Tibial nerve (tissue), 4 donors: ENCODE measurements around the gene MAOA. TPM values are rescaled to one million over a fixed set of nuclear protein-coding genes. Genes with fewer than 3 reads are reported as not detected.
"Not testable (repeated sequence)": the region's sequence is repeated elsewhere in the genome, so short reads cannot be mapped to it uniquely, and the experiment has no call there.

Source experiments
- DNase-seq, 2 donors: peaks; one replicate each; pipeline ENCODE4 v3.0.0-alpha.2; 2019; ENCODE audit warnings: low spot score in 2 of 2
- H3K27ac ChIP-seq, 4 donors: fragments of 200-600 bp; sonication (generic) in 3 of 4; one replicate each; pipeline ENCODE4 v1.5.1; 2017 to 2019; ENCODE audit warnings: mild to moderate bottlenecking in 1 of 4
- H3K27me3 ChIP-seq, 2 donors: fragments of 200-600 bp; sonication (generic) in 1 of 2; one replicate each; pipeline versions ENCODE4 v1.5.1 to v1.6.0; 2017 to 2019
- H3K36me3 ChIP-seq, 3 donors: fragments of 200-600 bp; sonication (generic); one replicate each; pipeline ENCODE4 v1.5.1; 2018 to 2019
- H3K4me1 ChIP-seq, 4 donors: fragments of 200-600 bp; sonication (generic) in 3 of 4; one replicate each; pipeline ENCODE4 v1.5.1; 2017 to 2019
- H3K4me3 ChIP-seq, 4 donors: fragments of 200-600 bp; sonication (generic) in 3 of 4; one replicate each; pipeline ENCODE4 v1.5.1; 2017 to 2019; ENCODE audit warnings: mild to moderate bottlenecking in 1 of 4, moderate library complexity in 1 of 4
- H3K9me3 ChIP-seq, 4 donors: fragments of 200-600 bp; sonication (generic) in 3 of 4; one replicate each; pipeline ENCODE4 v1.5.1; 2017 to 2019
- CTCF ChIP-seq, 5 experiments: fragments of 200-600 bp in 3 of 5; fragments of 450-650 bp in 2 of 5; sonication (generic) in 3 of 5; IDR thresholded peaks; one replicate each; pipeline ENCODE4 v1.5.1; 2016 to 2019; ENCODE audit warnings: antibody characterized with exemption in 5 of 5, mild to moderate bottlenecking in 3 of 5, moderate library complexity in 2 of 5
- EP300 ChIP-seq, 2 donors: sonication (generic); formaldehyde crosslinking; IDR thresholded peaks; one replicate each; pipeline ENCODE4 v1.6.1; 2017; ENCODE audit warnings: antibody characterized with exemption in 2 of 2, mild to moderate bottlenecking in 1 of 2
- POLR2A ChIP-seq, 2 donors: fragments of 450-650 bp; IDR thresholded peaks; one replicate each; pipeline ENCODE4 v1.6.1; 2017; ENCODE audit warnings: antibody characterized with exemption in 2 of 2, mild to moderate bottlenecking in 2 of 2, moderate library complexity in 2 of 2
- WGBS, 2 donors: methylation state at CpG; one replicate each; pipeline ENCODE4 v1.1.5; 2018; 5-methylcytosine and 5-hydroxymethylcytosine counted together
- total RNA-seq, 4 donors: library from RNA; depleted of rRNA; stranded (reverse); fragments of >200 nt; gene quantifications; one replicate each; pipeline ENCODE4 v1.1.0, GENCODE V29; 2016

MAOA gene
- total RNA-seq, 4 donors from 2014 or later = 96.3 to 168 (median 120) TPM

GRCh38 chrX:43664708-43665107, 8.6 kb downstream of the MAOA start:
- WGBS, 2 donors = 75 to 91% methylated on average over 3 of the region's 3 CpGs
- DNase-seq = no peak
- H3K9me3 ChIP-seq = no peaks in the 10 kb centered on the region
- no peak overlapping the region for H3K4me3 ChIP-seq
- no peaks in the 10 kb centered on the region for H3K27me3 ChIP-seq
- H3K27ac ChIP-seq = no peak overlapping the region
- no peaks in the 10 kb centered on the region for H3K4me1 ChIP-seq
- no peaks in the 10 kb centered on the region for H3K36me3 ChIP-seq
- TF ChIP-seq CTCF (IDR thresholded peaks at IDR 0.05) (no peak), EP300 (IDR thresholded peaks at IDR 0.05) (no peak), POLR2A (IDR thresholded peaks at IDR 0.05) (no peak)

- H3K27ac ChIP-seq = no peak overlapping the region
- no peak overlapping the region for H3K4me3 ChIP-seq
- H3K9me3 ChIP-seq = no peaks in the 10 kb centered on the region
- WGBS, 2 donors = 83 to 84% methylated on average over 3 of the region's 3 CpGs
- no peak for DNase-seq
- H3K4me1 ChIP-seq = no peaks in the 10 kb centered on the region
- TF ChIP-seq POLR2A (IDR thresholded peaks at IDR 0.05) (no peak), CTCF (IDR thresholded peaks at IDR 0.05) (no peak), EP300 (IDR thresholded peaks at IDR 0.05) (no peak)
- H3K27me3 ChIP-seq = no peaks in the 10 kb centered on the region
- no peaks in the 10 kb centered on the region for H3K36me3 ChIP-seq
Observed at GRCh38 chrX:43666311-43666912, 10.3 kb downstream of the MAOA start.

- DNase-seq, H3K4me3 ChIP-seq, H3K27me3 ChIP-seq, H3K4me1 ChIP-seq, H3K27ac ChIP-seq, H3K36me3 ChIP-seq, H3K9me3 ChIP-seq: not testable (repeated sequence)
- 81 to 83% methylated on average over 16 to 19 of the region's 19 CpGs for WGBS, 2 donors
Observed at GRCh38 chrX:43675965-43676628, 20.0 kb downstream of the MAOA start.

GRCh38 chrX:43676971-43677572, 21.0 kb downstream of the MAOA start:
- Histone ChIP-seq H3K27me3 (no peaks in the 10 kb centered on the region), H3K9me3 (no peaks in the 10 kb centered on the region), H3K4me3 (no peak overlapping the region), H3K36me3 (no peaks in the 10 kb centered on the region), H3K27ac (no peak overlapping the region), H3K4me1 (no peaks in the 10 kb centered on the region)
- no peak for DNase-seq
- no peak for TF ChIP-seq EP300 (IDR thresholded peaks at IDR 0.05)
- TF ChIP-seq CTCF (IDR thresholded peaks at IDR 0.05) = no peak
- no peak for TF ChIP-seq POLR2A (IDR thresholded peaks at IDR 0.05)

- TF ChIP-seq POLR2A (IDR thresholded peaks at IDR 0.05) (no peak), EP300 (IDR thresholded peaks at IDR 0.05) (no peak), CTCF (IDR thresholded peaks at IDR 0.05) (no peak)
- Histone ChIP-seq H3K4me3 (no peak overlapping the region), H3K36me3 (no peaks in the 10 kb centered on the region), H3K9me3 (no peaks in the 10 kb centered on the region), H3K27ac (no peak overlapping the region), H3K27me3 (no peaks in the 10 kb centered on the region), H3K4me1 (no peaks in the 10 kb centered on the region)
- WGBS, 2 donors = 88 to 98% methylated on average over 2 of the region's 2 CpGs
- DNase-seq = no peak
Observed at GRCh38 chrX:43677993-43678392, 21.9 kb downstream of the MAOA start.
